Measurements from ENCODE around the gene OR2AG1.
"Not testable (repeated sequence)": the region's sequence is repeated elsewhere in the genome, so short reads cannot be mapped to it uniquely, and the experiment has no call there.

Gene OR2AG1

GRCh38 chr11:6755303-6755952, 27.4 kb upstream of the OR2AG1 start:
- DNase-seq = peak; percentile 14 to 54
- TF ChIP-seq POLR2A (IDR thresholded peaks at IDR 0.05; ENCODE audit: low read length) (no peak), GATA1 (IDR thresholded peaks at IDR 0.05; ENCODE audit: low read depth, low read length) (no peak)

GRCh38 chr11:6755953-6756347, 26.9 kb upstream of the OR2AG1 start:
- no peak for DNase-seq
- TF ChIP-seq POLR2A (IDR thresholded peaks at IDR 0.05; ENCODE audit: low read length) = no peak
- TF ChIP-seq GATA1 (IDR thresholded peaks at IDR 0.05; ENCODE audit: low read depth, low read length) = no peak

- DNase-seq = peak; percentile 29 to 57
- no peak for TF ChIP-seq POLR2A (IDR thresholded peaks at IDR 0.05; ENCODE audit: low read length)
- TF ChIP-seq GATA1 (IDR thresholded peaks at IDR 0.05; ENCODE audit: low read depth, low read length) = no peak
These were observed 25.4 kb upstream of the OR2AG1 start for GRCh38 chr11:6757373-6757967.

GRCh38 chr11:6771926-6772893, 10.6 kb upstream of the OR2AG1 start, which contains the start of gene OR2AG2:
Gene OR2AG2, minus strand, starts transcription at chr11:6771976. Its CDS starts 3,019 bp downstream, at chr11:6768957.
- no peak for DNase-seq
- TF ChIP-seq GATA1 (IDR thresholded peaks at IDR 0.05; ENCODE audit: low read depth, low read length) = no peak
- TF ChIP-seq POLR2A (IDR thresholded peaks at IDR 0.05; ENCODE audit: low read length) = no peak

- TF ChIP-seq GATA1 (IDR thresholded peaks at IDR 0.05; ENCODE audit: low read depth, low read length) (no peak), POLR2A (IDR thresholded peaks at IDR 0.05; ENCODE audit: low read length) (no peak)
- no peak for DNase-seq
These were observed 4.3 kb upstream of the OR2AG1 start for GRCh38 chr11:6778518-6778917.

- TF ChIP-seq POLR2A (IDR thresholded peaks at IDR 0.05; ENCODE audit: low read length) (no peak), GATA1 (IDR thresholded peaks at IDR 0.05; ENCODE audit: low read depth, low read length) (no peak)
- DNase-seq = no peak
These were observed 2.0 kb upstream of the OR2AG1 start for GRCh38 chr11:6780829-6781228.

GRCh38 chr11:6790546-6790945, 7.7 kb downstream of the OR2AG1 start:
- DNase-seq = no peak
- TF ChIP-seq GATA1 (IDR thresholded peaks at IDR 0.05; ENCODE audit: low read depth, low read length) (no peak), POLR2A (IDR thresholded peaks at IDR 0.05; ENCODE audit: low read length) (no peak)

GRCh38 chr11:6794639-6795038, 11.8 kb downstream of the OR2AG1 start:
- DNase-seq = no peak
- TF ChIP-seq GATA1 (IDR thresholded peaks at IDR 0.05; ENCODE audit: low read depth, low read length) (no peak), POLR2A (IDR thresholded peaks at IDR 0.05; ENCODE audit: low read length) (no peak)

GRCh38 chr11:6799402-6799801, 16.6 kb downstream of the OR2AG1 start, which contains the start of gene OR6A2:
Gene OR6A2, minus strand, starts transcription at chr11:6799689. Its CDS starts 3,981 bp downstream, at chr11:6795708.
- DNase-seq = no peak
- TF ChIP-seq POLR2A (IDR thresholded peaks at IDR 0.05; ENCODE audit: low read length) (no peak), GATA1 (IDR thresholded peaks at IDR 0.05; ENCODE audit: low read depth, low read length) (no peak)

GRCh38 chr11:6801075-6801474, 18.3 kb downstream of the OR2AG1 start:
- DNase-seq = not testable (repeated sequence)

GRCh38 chr11:6812390-6813005, 29.7 kb downstream of the OR2AG1 start:
- TF ChIP-seq GATA1 (IDR thresholded peaks at IDR 0.05; ENCODE audit: low read depth, low read length) (no peak), POLR2A (IDR thresholded peaks at IDR 0.05; ENCODE audit: low read length) (no peak)
- DNase-seq = peak; percentile 32 to 56

- no peak for DNase-seq
- no peak for TF ChIP-seq POLR2A (IDR thresholded peaks at IDR 0.05; ENCODE audit: low read length)
- no peak for TF ChIP-seq GATA1 (IDR thresholded peaks at IDR 0.05; ENCODE audit: low read depth, low read length)
These were observed 30.8 kb downstream of the OR2AG1 start for GRCh38 chr11:6813656-6814055.

GRCh38 chr11:6817694-6818093, 34.9 kb downstream of the OR2AG1 start:
- DNase-seq = no peak
- TF ChIP-seq GATA1 (IDR thresholded peaks at IDR 0.05; ENCODE audit: low read depth, low read length) (no peak), POLR2A (IDR thresholded peaks at IDR 0.05; ENCODE audit: low read length) (no peak)

- TF ChIP-seq POLR2A (IDR thresholded peaks at IDR 0.05; ENCODE audit: low read length) = no peak
- TF ChIP-seq GATA1 (IDR thresholded peaks at IDR 0.05; ENCODE audit: low read depth, low read length) = no peak
- no peak for DNase-seq
These were observed 36.1 kb downstream of the OR2AG1 start for GRCh38 chr11:6818967-6819366.
